CD4-positive, alpha-beta T cell treated with Interleukin-17A for 4 hours (primary cell): Measurements from ENCODE around the gene LENG1.

ENCODE experiments used
- DNase-seq: peaks from one replicate; pipeline ENCODE4 v3.0.0-alpha.2; 2020; ENCODE audit warnings: mixed read lengths

The LENG1 gene

DNA sequence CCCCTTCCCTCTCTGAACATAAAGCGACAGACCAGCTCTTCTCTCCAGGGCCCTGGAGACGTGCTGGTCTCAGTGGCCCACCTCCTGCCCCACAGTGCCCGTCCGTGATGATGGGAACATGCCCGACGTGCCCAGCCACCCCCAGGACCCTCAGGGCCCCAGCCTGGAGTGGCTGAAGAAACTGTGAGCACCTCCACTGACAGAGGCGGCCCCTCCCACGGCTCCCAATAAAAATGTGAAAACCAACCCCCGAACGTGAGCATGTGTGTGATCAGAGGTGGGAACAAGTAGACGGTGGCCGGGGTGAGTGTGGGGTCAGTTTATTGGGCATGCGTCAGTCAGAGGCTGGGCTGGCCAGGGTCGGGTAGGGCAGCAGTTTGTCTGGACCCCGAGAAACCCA is 52.8 kb downstream of the LENG1 start:
- no peak for DNase-seq

- no peak for DNase-seq
Observed at GRCh38 chr19:54105796-54106195, 53.7 kb downstream of the LENG1 start.
